Measurements from ENCODE around the gene DOC2A.
"Not testable (repeated sequence)": the region's sequence is repeated elsewhere in the genome, so short reads cannot be mapped to it uniquely, and the experiment has no call there.

Gene DOC2A

GRCh38 chr16:30016555-30017276 is 5.9 kb upstream of the DOC2A start:
- no peaks in the 10 kb centered on the region for H3K9me2 ChIP-seq (replicated peaks; ENCODE audit: control insufficient read depth, low read length)
- TF ChIP-seq CTCF (IDR thresholded peaks at IDR 0.05; ENCODE audit: low read depth, low read length, poor library complexity, severe bottlenecking) (no peak), EZH2phosphoT487 (IDR thresholded peaks at IDR 0.05; ENCODE audit: borderline replicate concordance, low read length) (no peak)
- H3K79me2 ChIP-seq (ENCODE audit: control insufficient read depth, low read length) = no peaks in the 10 kb centered on the region
- H3K9me3 ChIP-seq (ENCODE audit: control insufficient read depth, insufficient read depth, low read length) = no peaks in the 10 kb centered on the region
- H3F3A ChIP-seq (ENCODE audit: control insufficient read depth, insufficient read depth) = no peaks in the 10 kb centered on the region
- H4K20me1 ChIP-seq (ENCODE audit: control insufficient read depth, insufficient read depth, low read depth, low read length) = no peaks in the 10 kb centered on the region
- peaks cover 9% of the 10 kb centered on the region for H3K27me3 ChIP-seq (ENCODE audit: control insufficient read depth, low read length)
- no peak overlapping the region for H3K27ac ChIP-seq (ENCODE audit: low read depth, low read length)
- H3K4me2 ChIP-seq (ENCODE audit: low read length) = no peak overlapping the region
- no peaks in the 10 kb centered on the region for H3K36me3 ChIP-seq (ENCODE audit: control insufficient read depth, low read length)
- no peak overlapping the region for H3K4me3 ChIP-seq (ENCODE audit: low read length)
- H3K4me1 ChIP-seq (ENCODE audit: control insufficient read depth, low read length) = peaks cover 21% of the 10 kb centered on the region

- not testable (repeated sequence) for H3K4me2 ChIP-seq (ENCODE audit: low read length); H3K27ac ChIP-seq (ENCODE audit: low read depth, low read length); H3F3A ChIP-seq (ENCODE audit: control insufficient read depth, insufficient read depth); H3K9me3 ChIP-seq (ENCODE audit: control insufficient read depth, insufficient read depth, low read length); H4K20me1 ChIP-seq (ENCODE audit: control insufficient read depth, insufficient read depth, low read depth, low read length); H3K4me3 ChIP-seq (ENCODE audit: low read length); H3K9me2 ChIP-seq (replicated peaks; ENCODE audit: control insufficient read depth, low read length); H3K79me2 ChIP-seq (ENCODE audit: control insufficient read depth, low read length); H3K36me3 ChIP-seq (ENCODE audit: control insufficient read depth, low read length)
- Histone ChIP-seq H3K4me1 (ENCODE audit: control insufficient read depth, low read length) (peaks cover 22% of the 10 kb centered on the region), H3K27me3 (ENCODE audit: control insufficient read depth, low read length) (peaks cover 20% of the 10 kb centered on the region)
Measured at GRCh38 chr16:30015450-30015849, 4.6 kb upstream of the DOC2A start.

- Histone ChIP-seq H3K4me1 (ENCODE audit: control insufficient read depth, low read length) (peaks cover 26% of the 10 kb centered on the region), H3K27me3 (ENCODE audit: control insufficient read depth, low read length) (peaks cover 31% of the 10 kb centered on the region)
- not testable (repeated sequence) for H3K4me3 ChIP-seq (ENCODE audit: low read length); H3K79me2 ChIP-seq (ENCODE audit: control insufficient read depth, low read length); H3F3A ChIP-seq (ENCODE audit: control insufficient read depth, insufficient read depth); H3K9me3 ChIP-seq (ENCODE audit: control insufficient read depth, insufficient read depth, low read length); H4K20me1 ChIP-seq (ENCODE audit: control insufficient read depth, insufficient read depth, low read depth, low read length); H3K9me2 ChIP-seq (replicated peaks; ENCODE audit: control insufficient read depth, low read length); H3K4me2 ChIP-seq (ENCODE audit: low read length); H3K36me3 ChIP-seq (ENCODE audit: control insufficient read depth, low read length); H3K27ac ChIP-seq (ENCODE audit: low read depth, low read length)
Measured at GRCh38 chr16:30012598-30012997, 1.8 kb upstream of the DOC2A start.

GRCh38 chr16:30011714-30012504 is 1.1 kb upstream of the DOC2A start:
- peaks cover 26% of the 10 kb centered on the region for H3K4me1 ChIP-seq (ENCODE audit: control insufficient read depth, low read length)
- no peaks in the 10 kb centered on the region for H3K9me2 ChIP-seq (replicated peaks; ENCODE audit: control insufficient read depth, low read length)
- peak overlapping the region; percentile 71 for H3K4me3 ChIP-seq (ENCODE audit: low read length)
- H3F3A ChIP-seq (ENCODE audit: control insufficient read depth, insufficient read depth) = no peaks in the 10 kb centered on the region
- no peaks in the 10 kb centered on the region for H3K9me3 ChIP-seq (ENCODE audit: control insufficient read depth, insufficient read depth, low read length)
- H3K27me3 ChIP-seq (ENCODE audit: control insufficient read depth, low read length) = peaks cover 31% of the 10 kb centered on the region
- peak overlapping the region; percentile 76 for H3K4me2 ChIP-seq (ENCODE audit: low read length)
- no peaks in the 10 kb centered on the region for H3K36me3 ChIP-seq (ENCODE audit: control insufficient read depth, low read length)
- no peaks in the 10 kb centered on the region for H3K79me2 ChIP-seq (ENCODE audit: control insufficient read depth, low read length)
- TF ChIP-seq EZH2phosphoT487 (IDR thresholded peaks at IDR 0.05; ENCODE audit: borderline replicate concordance, low read length) = no peak
- no peak for TF ChIP-seq CTCF (IDR thresholded peaks at IDR 0.05; ENCODE audit: low read depth, low read length, poor library complexity, severe bottlenecking)
- no peak overlapping the region for H3K27ac ChIP-seq (ENCODE audit: low read depth, low read length)
- no peaks in the 10 kb centered on the region for H4K20me1 ChIP-seq (ENCODE audit: control insufficient read depth, insufficient read depth, low read depth, low read length)
